GM06990 (cell line): ENCODE data around the gene ATAD3C.
"Not testable (repeated sequence)": the region's sequence is repeated elsewhere in the genome, so short reads cannot be mapped to it uniquely, and the experiment has no call there.

Experiments used
- DNase-seq: peaks from one replicate; pipeline ENCODE4 v3.0.0-alpha.2; 2011; ENCODE audit not compliant: insufficient read length; ENCODE audit errors: extremely low read depth
- H3K27me3 ChIP-seq: replicated peaks from 2 replicates; pipeline ENCODE4 v1.6.0; 2011; ENCODE audit warnings: low read length; ENCODE audit not compliant: control insufficient read depth, insufficient read depth
- H3K36me3 ChIP-seq: 2 replicates; pipeline ENCODE4 v1.5.1; 2011; ENCODE audit warnings: low read length; ENCODE audit not compliant: control insufficient read depth, insufficient read depth
- H3K4me3 ChIP-seq: replicated peaks from 2 replicates; pipeline ENCODE4 v1.5.1; 2011; ENCODE audit warnings: low read depth, mild to moderate bottlenecking, control low read depth, low read length
- TF ChIP-seq, protein P1 (sequence below): IDR thresholded peaks from 2 replicates; pipeline ENCODE4 v1.5.1; 2011; ENCODE audit warnings: low read length, control low read depth, mild to moderate bottlenecking, inconsistent platforms; ENCODE audit not compliant: insufficient read depth, poor library complexity, severe bottlenecking

The ATAD3C gene

GRCh38 chr1:1477206-1477605 lies 27.7 kb downstream of the ATAD3C start:
- no peak for DNase-seq
- Histone ChIP-seq H3K27me3 (no peaks in the 10 kb centered on the region), H3K36me3 (peaks cover 20% of the 10 kb centered on the region), H3K4me3 (no peak overlapping the region)
- TF ChIP-seq, protein P1, sequence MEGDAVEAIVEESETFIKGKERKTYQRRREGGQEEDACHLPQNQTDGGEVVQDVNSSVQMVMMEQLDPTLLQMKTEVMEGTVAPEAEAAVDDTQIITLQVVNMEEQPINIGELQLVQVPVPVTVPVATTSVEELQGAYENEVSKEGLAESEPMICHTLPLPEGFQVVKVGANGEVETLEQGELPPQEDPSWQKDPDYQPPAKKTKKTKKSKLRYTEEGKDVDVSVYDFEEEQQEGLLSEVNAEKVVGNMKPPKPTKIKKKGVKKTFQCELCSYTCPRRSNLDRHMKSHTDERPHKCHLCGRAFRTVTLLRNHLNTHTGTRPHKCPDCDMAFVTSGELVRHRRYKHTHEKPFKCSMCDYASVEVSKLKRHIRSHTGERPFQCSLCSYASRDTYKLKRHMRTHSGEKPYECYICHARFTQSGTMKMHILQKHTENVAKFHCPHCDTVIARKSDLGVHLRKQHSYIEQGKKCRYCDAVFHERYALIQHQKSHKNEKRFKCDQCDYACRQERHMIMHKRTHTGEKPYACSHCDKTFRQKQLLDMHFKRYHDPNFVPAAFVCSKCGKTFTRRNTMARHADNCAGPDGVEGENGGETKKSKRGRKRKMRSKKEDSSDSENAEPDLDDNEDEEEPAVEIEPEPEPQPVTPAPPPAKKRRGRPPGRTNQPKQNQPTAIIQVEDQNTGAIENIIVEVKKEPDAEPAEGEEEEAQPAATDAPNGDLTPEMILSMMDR, result no peak

DNA sequence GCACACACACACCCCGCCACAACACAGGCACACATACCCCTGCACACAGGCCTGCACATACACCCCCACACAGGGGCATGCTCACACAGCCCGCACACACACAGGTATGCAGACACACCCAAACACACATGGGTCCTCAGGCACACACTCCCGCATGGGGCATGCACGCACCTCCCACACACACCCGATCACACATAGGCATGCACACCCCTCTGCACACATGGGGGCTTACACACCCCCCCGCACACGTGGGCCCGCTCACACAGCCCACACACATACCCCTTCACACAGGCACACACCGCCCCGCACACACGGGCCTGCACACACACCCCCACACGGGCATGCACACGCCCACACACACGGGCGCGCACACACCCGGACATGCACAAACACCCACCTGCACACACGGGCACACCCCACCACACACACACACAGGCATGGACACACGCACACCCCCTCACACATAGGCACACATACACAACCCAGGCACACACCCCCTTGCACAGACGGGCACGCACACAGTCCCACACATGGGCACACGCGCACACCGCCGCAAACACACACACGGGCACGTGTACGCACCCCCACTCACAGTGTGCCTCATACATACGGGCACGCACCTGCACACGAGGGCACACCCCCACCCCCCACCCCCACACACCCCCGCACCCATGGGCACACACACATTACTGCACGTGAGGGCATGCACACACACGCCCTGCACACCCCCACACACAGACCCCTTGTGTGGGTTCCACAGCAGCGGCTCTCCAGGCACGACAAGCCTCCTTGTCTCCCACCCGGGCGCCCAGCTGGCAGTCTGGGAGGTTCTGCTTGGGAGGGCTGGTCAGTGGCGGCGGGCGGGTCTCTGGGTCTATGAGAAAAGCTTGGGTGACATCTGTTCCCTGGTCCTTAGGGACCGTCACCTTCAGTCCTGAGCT lies 30.3 kb downstream of the ATAD3C start:
- no peaks in the 10 kb centered on the region for H3K27me3 ChIP-seq
- no peak overlapping the region for H3K4me3 ChIP-seq
- TF ChIP-seq, protein P1, result no peak
- peaks cover 30% of the 10 kb centered on the region for H3K36me3 ChIP-seq
- DNase-seq, result no peak

- H3K36me3 ChIP-seq, result peaks cover 30% of the 10 kb centered on the region
- not testable (repeated sequence) for DNase-seq, H3K27me3 ChIP-seq
Measured at GRCh38 chr1:1480488-1480867, 31.0 kb downstream of the ATAD3C start.

GRCh38 chr1:1481811-1482210 lies 32.3 kb downstream of the ATAD3C start:
- not testable (repeated sequence) for H3K4me3 ChIP-seq, H3K27me3 ChIP-seq, DNase-seq
- H3K36me3 ChIP-seq, result peaks cover 34% of the 10 kb centered on the region

More at GRCh38 chr1:1480488-1480867, 31.0 kb downstream of the ATAD3C start:
- H3K4me3 ChIP-seq, result not testable (repeated sequence)

- no peak for DNase-seq
- peaks cover 34% of the 10 kb centered on the region for H3K36me3 ChIP-seq
- H3K27me3 ChIP-seq, result no peaks in the 10 kb centered on the region
- TF ChIP-seq, protein P1, result no peak
- H3K4me3 ChIP-seq, result no peak overlapping the region
Measured at GRCh38 chr1:1482856-1483255, 33.4 kb downstream of the ATAD3C start.

GRCh38 chr1:1483714-1484113 lies 34.2 kb downstream of the ATAD3C start:
- DNase-seq, result no peak
- Histone ChIP-seq H3K4me3 (no peak overlapping the region), H3K36me3 (peaks cover 33% of the 10 kb centered on the region), H3K27me3 (no peaks in the 10 kb centered on the region)
- TF ChIP-seq, protein P1, result no peak

GRCh38 chr1:1484976-1485750 lies 35.7 kb downstream of the ATAD3C start:
- H3K4me3 ChIP-seq, DNase-seq, H3K27me3 ChIP-seq: not testable (repeated sequence)
- peaks cover 34% of the 10 kb centered on the region for H3K36me3 ChIP-seq

DNA sequence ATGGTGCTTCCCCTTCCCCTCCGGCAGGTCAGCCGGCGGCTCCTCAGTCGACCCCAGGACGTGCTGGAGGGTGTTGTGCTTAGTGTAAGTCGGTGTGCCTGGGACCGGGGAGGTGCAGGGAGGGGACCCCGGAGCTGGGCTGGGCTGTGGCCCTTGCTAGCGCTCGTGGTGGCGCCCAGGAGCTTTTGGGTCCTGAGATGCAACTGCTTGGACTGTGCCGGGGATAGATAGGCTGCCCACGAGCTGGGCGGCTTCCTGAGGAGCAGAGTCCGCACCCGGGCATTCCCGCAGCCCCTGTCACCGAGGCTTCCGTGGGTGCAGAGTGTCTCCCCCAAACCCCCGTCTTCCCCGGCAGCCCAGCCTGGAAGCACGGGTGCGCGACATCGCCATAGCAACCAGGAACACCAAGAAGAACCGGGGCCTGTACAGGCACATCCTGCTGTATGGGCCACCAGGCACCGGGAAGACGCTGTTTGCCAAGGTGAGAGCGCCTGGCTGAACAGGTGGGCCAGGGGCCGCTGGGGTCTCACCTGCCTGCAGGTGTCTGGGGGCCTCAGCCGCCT lies 36.3 kb downstream of the ATAD3C start:
- not testable (repeated sequence) for H3K4me3 ChIP-seq
- H3K36me3 ChIP-seq, result peaks cover 38% of the 10 kb centered on the region

More for the DNA sequence above, 36.3 kb downstream of the ATAD3C start:
- DNase-seq, H3K27me3 ChIP-seq: not testable (repeated sequence)
